HG02588 (cell line): ENCODE measurements around the gene PLEKHF1.

ENCODE experiments used
- ATAC-seq: cut with Tn5 transposase; IDR thresholded peaks from one replicate; pipeline ENCODE4 v1.9.1; 2021; ENCODE audit warnings: mild to moderate bottlenecking, moderate library complexity; ENCODE audit not compliant: unreplicated experiment

PLEKHF1 gene

DNA sequence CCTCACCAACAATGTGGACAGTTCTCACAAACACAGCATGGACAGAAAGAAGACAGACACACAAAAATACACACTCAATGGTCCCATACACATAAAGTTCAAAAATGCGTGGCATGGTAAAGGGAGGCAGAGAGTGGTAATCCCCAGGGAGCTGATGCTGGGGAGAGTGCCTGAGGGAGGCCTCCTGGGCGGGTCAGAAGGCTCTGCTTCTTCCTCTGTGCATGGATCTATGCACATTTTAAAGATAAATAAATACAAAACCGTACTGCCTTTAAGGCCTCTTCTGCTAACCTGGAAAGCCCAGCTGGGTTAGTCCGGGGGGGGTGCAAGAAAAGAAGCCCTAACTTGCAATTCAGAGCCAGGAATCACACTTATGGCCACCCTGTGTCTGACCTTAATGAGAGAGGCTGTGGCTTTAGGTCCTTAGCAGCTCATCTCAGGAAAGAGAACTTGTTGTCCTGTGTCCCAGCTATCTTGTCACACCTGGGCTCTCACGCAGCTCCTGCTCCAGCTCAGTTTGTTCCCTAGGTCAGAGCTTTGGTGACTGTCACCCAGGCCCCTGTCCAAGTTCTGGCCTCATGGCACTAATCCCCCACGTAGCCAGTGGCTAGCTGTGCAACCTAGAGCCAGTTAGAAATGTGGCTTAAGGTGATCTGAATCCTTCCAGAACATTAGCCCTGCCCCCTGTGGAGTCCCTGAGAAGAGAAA, 30.7 kb upstream of the PLEKHF1 start:
- no peak for ATAC-seq

DNA sequence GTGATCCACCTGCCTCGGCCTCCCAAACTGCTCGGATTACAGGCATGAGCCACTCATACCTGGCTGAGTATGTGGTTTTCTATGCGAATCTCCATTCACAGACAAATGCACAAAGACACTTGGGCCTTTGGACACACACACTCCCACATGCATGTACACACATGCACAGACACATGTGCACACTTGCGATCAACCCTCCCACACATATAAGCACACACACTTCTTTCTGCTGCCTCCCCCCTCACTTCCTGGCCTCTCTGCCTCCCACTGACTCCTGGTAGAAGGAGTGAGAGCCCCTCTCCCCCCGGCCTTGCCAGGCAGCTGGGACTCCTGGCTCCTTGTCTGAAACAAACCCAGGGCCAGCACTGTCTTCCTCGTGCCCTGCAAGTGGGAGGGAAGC, 29.3 kb upstream of the PLEKHF1 start:
- no peak for ATAC-seq

DNA sequence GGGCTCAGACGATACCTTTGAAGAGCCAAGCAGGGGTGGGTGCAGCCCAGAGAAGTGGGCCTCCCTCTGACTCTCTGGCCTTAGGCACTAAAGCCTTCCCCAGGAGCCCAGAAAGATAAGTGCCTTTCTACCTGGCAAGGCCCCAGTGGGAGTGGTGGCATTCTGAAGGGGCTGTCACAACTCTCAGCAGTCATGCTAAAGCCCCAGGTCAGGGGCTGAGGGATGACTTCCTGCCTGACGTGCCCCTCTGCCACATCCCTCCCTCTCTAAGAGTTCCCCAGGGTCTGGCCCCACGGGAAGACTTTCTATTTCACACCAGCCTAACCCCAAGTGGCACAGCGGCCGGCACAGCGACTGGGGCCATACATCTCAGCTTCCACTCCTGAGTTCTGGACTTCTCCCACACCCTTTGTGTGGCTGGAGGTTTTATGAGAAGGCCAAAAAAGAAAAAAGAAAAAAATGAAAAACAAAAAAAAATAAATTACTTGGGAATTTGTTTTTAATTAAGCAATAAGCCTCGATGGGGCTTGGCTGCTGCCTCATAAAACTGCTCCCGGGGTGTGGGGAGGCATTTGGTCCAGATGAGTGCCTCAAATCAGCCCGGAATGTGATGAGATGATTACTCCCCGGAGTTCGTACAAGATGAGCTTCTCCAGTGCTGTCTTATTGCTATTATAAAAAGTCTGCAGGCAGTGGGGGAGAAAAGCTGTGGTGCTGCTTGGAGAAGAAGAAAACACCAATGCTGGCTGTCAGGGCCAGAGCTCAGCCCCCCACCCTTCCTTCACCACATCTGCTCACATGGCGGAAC, 28.5 kb upstream of the PLEKHF1 start:
- no peak for ATAC-seq

DNA sequence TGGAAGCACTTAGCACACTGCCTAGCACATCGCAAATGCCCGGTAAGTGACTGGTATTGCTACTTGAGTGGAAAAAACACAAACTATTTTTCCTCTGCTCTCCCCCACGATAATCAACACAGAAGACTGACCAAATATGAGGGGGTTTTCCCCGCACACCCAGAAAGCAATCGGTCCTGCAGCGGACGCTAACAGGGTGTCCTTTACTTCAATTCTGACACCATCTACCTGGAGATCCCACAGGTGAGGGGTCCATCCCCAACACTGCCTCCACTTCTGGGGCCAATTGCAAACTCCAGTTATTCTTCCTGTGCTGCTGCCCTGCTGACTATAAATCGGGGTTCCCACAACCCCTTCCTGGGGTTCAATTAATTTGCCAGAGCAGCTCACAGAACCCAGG, 26.2 kb upstream of the PLEKHF1 start:
- no peak for ATAC-seq

DNA sequence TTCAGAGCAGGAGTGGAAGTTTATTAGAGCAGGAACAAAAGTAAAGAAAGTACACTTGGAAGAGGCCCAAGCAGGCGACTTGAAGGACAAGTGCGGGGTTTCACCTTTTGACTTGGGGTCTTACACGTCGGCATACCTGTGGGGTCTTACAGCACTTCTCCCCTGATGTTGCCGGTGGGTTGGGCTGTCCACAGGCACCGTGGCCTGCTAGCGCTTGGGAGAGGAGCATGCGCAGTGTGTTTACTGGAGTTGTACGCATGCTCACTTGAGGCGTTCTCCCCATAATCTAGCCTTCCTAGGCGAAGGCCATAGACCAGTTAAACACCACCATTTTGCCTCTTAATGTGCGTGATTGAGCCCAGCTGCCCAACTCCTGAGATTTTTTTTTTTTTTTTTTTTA, 25.0 kb upstream of the PLEKHF1 start:
- ATAC-seq, result no peak

DNA sequence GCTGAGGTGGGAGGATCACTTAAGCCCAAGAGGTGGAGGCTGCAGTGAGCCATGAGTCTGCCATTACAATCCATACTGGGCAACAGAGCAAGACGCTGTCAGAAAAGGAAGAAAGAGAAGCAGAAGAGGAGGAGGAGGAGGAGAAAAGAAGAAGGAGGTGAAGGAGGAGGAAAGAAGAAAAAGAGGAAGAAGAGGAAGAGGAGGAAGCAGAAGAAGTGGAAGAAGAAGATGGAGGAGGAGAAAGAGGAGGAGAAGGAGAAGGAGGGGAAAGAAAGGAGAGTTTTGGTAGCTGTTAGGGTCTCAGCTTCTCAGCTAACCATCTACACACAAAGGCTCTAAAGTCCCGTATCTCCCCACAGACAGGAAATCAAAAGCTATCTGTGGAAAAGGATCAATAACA, 23.7 kb upstream of the PLEKHF1 start:
- no peak for ATAC-seq

DNA sequence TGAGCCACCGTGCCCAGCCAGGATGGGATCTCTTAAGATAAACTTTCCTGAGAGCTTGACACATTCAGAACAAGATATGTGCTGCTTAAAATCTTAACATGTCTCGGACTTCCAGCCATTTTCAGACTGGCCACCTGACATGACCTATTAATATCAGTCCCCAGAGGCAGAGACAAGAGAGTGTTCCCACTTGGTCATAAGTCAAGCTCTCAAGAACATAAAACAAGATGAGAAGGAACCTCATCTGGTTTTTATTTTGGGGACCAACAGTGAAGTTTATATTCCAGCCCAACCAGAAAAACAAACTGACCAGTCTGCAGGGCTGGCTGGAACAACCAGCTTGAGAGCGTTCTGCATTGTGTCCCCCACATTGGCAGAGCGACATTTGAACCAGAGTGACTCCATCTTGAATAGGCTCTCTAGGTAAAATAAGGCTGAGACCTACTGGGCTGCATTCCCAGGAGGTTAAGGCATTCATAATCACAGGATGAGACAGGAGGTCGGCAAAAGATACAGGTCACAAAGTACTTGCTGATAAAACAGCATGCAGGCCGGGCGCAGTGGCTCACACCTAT, 21.8 kb upstream of the PLEKHF1 start:
- ATAC-seq, result no peak

DNA sequence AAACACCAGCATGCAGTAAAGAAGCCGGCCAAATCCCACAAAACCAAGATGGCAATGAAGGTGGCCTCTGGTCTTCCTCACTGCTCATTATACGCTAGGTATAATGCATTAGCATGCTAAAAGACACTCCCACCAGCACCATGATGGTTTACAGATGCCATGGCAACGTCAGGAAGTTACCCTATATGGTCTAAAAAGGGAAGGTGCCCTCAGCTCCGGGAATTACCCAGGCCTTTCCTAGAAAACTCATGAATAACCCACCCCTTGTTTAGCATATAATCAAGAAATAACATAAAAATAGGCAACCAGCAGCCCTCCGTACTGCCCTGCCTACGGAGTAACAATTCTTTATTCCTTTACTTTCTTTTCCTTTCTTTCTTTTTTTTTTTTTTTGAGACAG, 21.1 kb upstream of the PLEKHF1 start:
- no peak for ATAC-seq

DNA sequence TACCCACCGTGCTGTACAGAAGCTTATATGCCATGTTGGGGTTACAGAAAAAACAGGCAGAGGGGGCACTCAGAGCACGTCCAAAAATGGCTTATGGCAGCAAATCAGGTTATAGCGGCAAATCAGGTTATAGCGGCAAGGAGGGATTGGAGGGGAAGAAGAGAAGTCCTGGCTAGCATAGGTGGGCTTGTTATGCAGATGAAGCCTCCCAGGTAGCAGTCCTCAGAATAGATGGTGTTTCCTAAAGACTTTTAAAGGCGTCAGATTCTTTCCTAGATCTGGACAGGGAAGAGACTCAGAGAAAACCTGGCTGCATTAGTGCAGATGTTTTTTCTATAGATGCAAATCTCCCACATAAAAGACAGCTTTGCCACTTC, 19.8 kb upstream of the PLEKHF1 start:
- ATAC-seq, result no peak

DNA sequence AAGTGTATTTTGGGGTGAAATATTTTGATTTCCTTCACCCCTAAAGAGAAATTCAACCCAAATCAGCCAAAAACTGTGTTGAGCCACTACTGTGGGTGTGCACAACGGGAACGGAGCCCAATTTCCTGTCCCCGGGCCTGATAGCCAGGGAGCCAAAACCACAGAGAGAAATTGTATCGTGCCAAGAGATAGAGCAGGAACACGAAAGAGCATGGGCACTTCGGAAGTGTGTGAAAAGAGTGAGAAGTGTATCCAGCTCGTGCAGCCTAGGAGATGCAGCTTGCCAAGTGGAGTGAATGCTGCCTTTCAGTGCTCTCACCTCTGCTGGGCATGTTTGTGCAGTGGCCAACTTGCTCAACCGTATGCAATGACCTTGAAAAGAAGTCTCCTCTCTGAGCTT, 19.4 kb upstream of the PLEKHF1 start:
- no peak for ATAC-seq

DNA sequence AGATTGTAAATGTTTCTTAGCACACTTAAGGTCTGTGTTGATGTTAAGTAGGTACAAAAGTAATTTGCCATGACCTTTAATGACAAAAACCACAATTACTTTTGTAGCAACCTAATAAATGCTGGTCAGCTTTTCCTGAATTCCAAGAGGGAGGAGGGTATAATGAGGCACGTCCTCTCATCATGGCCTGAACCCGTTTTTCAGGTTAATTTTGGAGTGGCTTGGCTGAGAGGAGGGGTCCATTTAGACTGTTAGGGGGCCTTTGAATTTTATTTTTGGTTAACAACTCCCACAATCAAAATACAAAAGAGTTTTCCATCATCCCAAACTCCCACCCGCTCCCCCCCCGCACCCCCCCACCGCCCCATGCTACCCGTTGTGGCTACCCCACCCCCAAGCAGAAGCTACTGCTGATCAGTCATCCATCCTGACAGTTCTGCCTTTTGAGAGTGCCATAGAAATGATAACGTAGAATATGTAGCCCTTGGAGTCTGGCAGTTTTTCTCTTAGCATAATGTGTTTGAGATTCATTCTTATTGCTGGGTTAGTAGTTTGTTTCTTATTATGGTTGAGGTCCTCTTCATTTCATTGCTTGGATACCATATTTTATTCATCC, 14.4 kb upstream of the PLEKHF1 start:
- no peak for ATAC-seq

DNA sequence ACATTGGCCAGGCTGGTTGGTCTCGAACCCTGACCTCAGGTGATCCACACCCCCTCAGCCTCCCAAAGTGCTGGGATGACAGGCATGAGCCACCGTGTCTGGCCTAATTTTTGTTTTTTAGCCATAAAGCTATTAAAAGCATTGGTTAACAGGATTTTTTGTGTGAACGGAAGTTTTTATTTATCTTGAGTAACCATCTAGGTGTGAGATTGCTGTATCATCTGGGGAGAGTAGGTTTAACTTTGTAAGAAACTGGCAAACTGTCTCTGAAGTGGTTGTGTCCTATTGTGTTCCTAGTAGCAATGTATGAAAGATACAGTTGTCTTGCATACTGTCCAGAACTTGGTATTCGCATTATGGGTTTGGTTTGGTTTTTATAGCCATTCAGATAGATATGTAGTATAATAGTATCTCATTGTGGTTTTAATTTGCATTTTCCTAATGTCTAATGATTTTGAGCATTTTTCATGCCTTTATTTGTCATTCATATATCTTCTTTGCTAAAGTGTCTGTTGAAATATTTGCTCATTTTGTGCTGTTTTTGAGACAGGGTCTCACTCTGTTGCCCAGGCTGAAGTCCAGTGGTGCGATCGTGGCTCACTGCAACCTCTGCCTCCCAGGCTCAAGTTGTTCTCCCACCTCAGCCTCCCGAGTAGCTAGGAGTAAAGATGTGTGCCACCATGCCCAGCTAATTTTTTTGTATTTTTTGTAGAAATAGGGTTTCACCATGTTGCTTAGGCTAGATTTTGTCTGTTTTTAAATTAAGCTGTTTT, 13.5 kb upstream of the PLEKHF1 start:
- no peak for ATAC-seq

DNA sequence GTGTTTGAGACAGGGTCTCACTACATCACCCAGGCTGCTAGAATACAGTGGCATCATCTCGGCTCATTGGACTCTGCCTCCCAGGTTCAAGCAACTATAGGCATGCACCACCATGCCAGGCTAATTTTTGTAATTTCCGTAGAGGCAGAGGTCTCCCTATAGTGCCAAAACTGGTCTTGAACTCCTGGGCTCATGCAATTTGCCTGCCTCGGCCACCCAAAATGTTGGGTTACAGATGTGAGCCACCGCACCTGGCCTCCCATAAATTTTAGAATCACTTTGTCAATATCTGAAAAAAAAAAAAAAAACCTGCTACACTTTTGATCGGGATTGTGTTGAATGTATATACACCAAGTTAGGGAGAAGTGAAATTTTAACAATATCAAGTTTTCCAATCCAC, 11.9 kb upstream of the PLEKHF1 start:
- ATAC-seq, result no peak

DNA sequence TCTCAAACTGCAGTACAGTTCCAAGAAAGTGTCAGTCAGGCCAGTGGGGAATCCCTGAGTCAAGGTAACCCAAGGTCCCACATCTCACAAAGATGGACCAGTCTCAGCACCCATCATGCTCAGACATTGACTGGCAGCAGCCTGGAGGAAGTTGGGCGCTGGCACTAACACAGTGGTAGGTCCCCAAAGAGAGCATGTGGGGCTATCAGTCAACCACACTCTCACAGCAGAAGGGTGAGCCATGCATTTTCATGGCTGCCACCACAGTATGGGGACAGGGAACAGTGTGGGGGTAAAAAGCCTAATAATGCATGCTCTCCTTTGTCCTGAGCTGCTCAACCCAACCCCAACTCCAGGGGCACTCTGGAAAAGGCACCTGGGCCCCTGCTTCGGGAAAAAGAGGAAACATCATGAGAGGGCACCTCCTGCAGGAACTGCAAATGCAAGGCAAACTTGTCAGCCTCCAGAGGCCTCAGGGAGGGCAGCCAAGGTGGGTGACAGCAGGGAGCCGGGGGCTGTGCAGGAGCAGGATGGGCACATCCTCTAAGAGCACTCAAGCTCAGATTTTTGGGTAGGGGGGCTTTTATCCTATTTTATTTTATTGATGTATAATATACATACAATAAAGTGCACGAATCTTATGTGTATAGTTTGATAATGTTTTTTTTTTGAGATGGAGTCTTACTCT, 9.5 kb upstream of the PLEKHF1 start:
- no peak for ATAC-seq

DNA sequence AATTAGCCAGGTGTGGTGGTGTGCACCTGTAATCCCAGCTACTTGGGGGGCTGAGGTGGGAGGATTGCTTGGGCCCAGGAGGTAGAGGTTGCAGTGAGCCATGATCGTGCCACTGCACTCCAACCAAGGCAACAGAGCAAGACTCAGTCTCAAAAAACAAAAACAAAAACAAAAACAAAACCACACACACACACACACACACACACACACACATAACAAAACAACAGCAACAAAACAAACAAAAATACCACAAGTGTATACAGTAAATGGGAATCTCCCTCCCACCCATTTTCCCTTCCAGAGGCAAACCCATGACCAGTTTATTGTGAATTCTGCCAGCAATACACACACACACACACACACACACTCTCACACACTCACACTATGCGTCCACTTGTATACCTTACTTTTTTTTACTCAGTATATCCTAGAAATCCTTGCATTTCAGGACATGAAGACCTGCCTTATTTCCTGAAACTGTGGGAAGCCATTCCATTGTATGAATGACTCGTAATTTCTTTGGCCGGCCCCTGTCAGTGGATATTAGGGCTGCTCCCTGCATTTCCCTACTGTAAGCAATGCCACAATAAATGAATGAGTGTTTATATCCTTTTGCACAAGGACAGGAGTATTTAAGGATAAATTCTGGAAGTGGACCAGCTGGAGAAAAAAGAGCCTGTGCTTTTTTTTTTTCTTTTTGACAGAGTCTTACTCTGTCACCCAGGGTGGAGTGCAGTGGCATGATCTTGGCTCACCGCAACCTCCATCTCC, 6.9 kb upstream of the PLEKHF1 start:
- ATAC-seq, result no peak

DNA sequence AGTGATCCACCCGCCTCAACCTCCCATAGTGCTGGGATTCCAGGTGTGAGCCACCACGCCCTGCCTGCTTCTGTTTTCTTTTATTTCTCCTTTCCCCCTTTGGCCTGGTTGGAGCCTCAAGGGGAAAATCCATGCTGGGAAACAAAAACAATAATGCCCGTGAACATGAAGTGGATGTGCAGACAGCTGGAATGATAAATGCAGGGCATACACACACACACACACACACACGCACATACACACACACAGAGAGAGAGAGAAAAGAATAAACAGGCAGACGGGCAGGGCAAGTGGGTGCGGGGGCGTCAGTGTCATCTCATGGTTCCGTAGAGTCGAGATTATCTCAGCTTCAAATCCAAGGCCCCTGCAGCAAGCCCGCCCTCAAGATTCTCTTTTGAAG, 4.4 kb upstream of the PLEKHF1 start:
- no peak for ATAC-seq

DNA sequence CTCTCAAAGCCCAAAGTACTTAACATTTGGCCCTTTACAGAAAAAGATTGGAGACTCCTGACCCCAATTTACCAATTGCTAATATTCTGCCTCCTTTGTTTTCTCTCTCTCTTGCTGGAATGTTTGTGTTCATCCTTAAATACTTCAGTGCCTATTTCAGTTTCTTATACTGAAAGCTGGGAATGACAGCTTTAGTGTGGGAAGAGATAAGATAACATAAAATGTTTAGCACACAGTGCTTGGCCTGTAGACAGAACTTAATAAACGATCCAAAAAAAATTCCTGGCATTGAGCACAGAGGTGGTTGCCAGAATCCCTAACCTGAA, 3.0 kb upstream of the PLEKHF1 start:
- ATAC-seq, result no peak

DNA sequence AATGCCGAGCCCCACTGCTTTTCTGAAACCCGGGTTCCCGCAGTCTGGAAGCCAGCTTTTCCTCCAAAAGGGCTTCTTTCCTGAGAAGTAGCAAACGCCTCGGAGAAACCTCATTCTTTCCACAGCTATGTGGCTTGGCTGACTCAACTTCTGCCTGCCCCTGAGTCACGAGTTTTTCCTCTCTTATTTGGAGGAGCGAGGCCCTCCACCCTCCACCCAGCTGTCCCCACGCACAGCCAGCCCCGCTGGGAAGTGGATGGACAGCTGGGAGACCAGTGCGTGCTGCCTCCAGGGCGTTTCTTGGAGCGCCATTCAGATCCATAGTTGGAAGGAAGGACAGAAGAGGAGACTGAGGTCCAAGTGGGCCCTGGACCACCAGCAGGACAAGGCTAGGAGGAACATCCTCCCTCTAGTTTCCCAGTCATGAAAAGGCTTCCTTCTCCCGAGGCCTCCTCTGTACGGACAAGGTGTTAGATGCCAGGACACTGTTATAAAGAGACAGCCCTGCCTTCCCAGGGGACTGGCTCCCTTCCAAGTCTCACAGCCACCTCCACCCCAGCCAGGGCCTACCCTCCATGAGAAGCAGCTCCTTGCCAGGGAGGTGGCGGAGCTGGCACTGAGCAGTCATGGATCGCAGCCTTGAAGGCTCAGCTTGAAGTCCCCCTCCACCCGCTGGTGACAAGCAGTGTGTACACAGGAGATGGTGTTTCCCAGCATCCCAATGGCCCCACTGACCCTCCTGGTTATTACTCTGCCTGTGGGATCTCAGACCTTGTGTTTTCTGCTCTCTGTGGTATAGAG, 2.5 kb upstream of the PLEKHF1 start:
- ATAC-seq, result no peak
